IPS-NIHi7 (cell line): ENCODE measurements around the gene SMAP2.
"Not testable (repeated sequence)": the region's sequence is repeated elsewhere in the genome, so short reads cannot be mapped to it uniquely, and the experiment has no call there.

ENCODE experiments used
- DNase-seq: peaks from one replicate; pipeline ENCODE4 v3.0.0; 2012; ENCODE audit warnings: mixed read lengths; ENCODE audit errors: extremely low spot score

SMAP2 gene

GRCh38 chr1:40372658-40373322 lies 737 bp upstream of the SMAP2 start:
- DNase-seq, result no peak

- DNase-seq, result no peak
Measured at GRCh38 chr1:40377512-40377911, 4.0 kb downstream of the SMAP2 start.

- no peak for DNase-seq
Measured at GRCh38 chr1:40379785-40380452, 6.4 kb downstream of the SMAP2 start.

GRCh38 chr1:40380817-40381216 lies 7.3 kb downstream of the SMAP2 start:
- DNase-seq, result no peak

- DNase-seq, result no peak
Measured at GRCh38 chr1:40381268-40382107, 8.0 kb downstream of the SMAP2 start.

- DNase-seq, result no peak
Measured at GRCh38 chr1:40382108-40382460, 8.6 kb downstream of the SMAP2 start.

- DNase-seq, result no peak
Measured at GRCh38 chr1:40382601-40383000, 9.1 kb downstream of the SMAP2 start.

GRCh38 chr1:40383095-40383487 lies 9.6 kb downstream of the SMAP2 start:
- peak; percentile 35 for DNase-seq

GRCh38 chr1:40383488-40384412 lies 10.2 kb downstream of the SMAP2 start:
- DNase-seq, result no peak

GRCh38 chr1:40384413-40384762 lies 10.9 kb downstream of the SMAP2 start:
- no peak for DNase-seq

GRCh38 chr1:40384887-40385286 lies 11.4 kb downstream of the SMAP2 start:
- no peak for DNase-seq

GRCh38 chr1:40385437-40386358 lies 12.2 kb downstream of the SMAP2 start:
- DNase-seq, result no peak

GRCh38 chr1:40386359-40386723 lies 12.8 kb downstream of the SMAP2 start:
- DNase-seq, result no peak

GRCh38 chr1:40386796-40387195 lies 13.3 kb downstream of the SMAP2 start:
- DNase-seq, result no peak

- DNase-seq, result not testable (repeated sequence)
Measured at GRCh38 chr1:40387381-40388306, 14.1 kb downstream of the SMAP2 start.

- DNase-seq, result not testable (repeated sequence)
Measured at GRCh38 chr1:40388456-40389321, 15.2 kb downstream of the SMAP2 start.

- DNase-seq, result no peak
Measured at GRCh38 chr1:40389322-40389803, 15.8 kb downstream of the SMAP2 start.

- DNase-seq, result no peak
Measured at GRCh38 chr1:40389871-40390560, 16.5 kb downstream of the SMAP2 start.
